NCI-H345 treated with DMSO at 0.1 percent for 48 hours (cell line): ENCODE measurements around the gene ACCSL.

ENCODE experiments used
- DNase-seq: peaks from one replicate; lab custom pipeline; 2025; ENCODE audit not compliant: unreplicated experiment; lab: John Stamatoyannopoulos, UW

Gene ACCSL

DNA sequence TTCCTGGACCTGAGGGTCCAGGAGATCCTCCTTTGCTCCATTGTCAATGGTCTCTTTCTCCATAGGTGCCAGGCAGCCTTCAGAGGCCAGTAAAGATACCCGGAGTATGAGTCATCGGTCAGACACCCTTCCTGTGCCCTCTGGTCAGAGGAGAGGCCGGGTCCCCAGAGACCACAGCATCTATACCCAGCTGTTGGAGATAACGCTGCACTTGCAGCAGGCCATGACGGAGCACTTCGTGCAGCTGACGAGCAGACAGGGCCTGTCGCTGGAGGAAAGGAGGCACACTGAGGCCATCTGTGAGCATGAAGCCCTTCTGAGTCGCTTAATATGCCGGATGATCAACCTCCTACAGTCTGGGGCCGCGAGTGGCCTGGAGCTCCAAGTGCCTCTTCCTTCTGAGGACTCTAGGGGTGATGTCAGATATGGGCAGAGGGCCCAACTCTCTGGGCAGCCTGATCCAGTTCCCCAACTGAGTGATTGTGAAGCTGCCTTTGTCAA is at the start of gene ACCSL:
Gene ACCSL, plus strand, starts transcription at position 51 of the 501 bp plus-strand sequence. Its CDS starts 56 bp downstream, at position 107.
- DNase-seq: no peak

GRCh38 chr11:43998308-43998707 is 49.5 kb upstream of the ACCSL start:
- no peak for DNase-seq

GRCh38 chr11:44000731-44001130 is 47.0 kb upstream of the ACCSL start:
- no peak for DNase-seq

- DNase-seq: no peak
These were observed 45.3 kb upstream of the ACCSL start for GRCh38 chr11:44002191-44003093.

GRCh38 chr11:44003736-44004451 is 43.9 kb upstream of the ACCSL start:
- no peak for DNase-seq

DNA sequence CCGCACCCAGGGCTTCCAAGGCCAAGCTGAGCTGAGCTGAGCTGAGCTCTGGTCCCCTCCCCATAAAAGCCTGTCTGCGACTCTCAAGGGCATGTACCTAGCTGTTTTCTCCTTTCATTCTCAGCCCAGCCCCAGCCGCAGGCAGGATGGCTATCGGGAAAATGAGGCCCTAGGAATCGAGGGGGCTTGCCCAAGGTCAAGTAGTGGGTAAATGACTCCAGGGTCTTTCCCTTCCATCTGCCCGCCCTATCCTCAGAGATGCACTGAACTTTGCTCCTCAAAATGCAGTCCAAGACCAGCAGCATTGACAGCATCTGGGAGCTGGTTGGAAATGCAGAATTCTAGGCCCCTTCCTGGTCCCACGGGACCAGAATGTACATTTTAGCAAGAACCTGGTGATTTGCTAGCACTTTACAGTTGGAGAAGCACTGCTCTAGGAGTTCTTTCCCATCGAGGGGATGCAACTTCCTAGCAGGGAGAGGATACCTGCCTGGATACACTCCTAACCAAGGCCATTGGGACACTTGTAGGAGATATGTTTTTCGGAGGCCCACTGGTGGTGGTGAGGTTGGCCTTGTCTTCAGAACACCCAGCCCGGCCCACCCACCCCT is 43.2 kb upstream of the ACCSL start:
- DNase-seq: no peak

GRCh38 chr11:44005063-44005701 is 42.6 kb upstream of the ACCSL start:
- DNase-seq: no peak

DNA sequence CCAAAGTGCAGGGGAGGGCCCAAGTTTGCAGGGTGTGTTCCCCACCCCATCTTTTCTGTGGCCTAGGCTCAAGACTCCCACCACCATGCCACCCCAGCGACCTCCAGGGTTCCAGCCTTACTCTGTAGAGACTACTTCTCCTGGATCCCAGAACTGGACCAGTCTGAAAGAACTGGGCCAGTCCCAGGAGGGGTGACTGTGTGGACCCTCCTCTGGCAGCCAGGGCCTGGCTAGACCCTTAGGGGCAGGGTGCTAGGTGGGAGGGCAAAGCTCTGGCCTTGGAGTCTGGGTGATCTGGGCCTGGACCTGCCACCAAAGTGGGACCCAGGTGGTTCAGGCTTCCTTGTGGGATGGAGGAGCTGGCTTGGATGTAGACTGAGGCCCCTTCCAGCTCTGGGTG is 41.8 kb upstream of the ACCSL start:
- no peak for DNase-seq

DNA sequence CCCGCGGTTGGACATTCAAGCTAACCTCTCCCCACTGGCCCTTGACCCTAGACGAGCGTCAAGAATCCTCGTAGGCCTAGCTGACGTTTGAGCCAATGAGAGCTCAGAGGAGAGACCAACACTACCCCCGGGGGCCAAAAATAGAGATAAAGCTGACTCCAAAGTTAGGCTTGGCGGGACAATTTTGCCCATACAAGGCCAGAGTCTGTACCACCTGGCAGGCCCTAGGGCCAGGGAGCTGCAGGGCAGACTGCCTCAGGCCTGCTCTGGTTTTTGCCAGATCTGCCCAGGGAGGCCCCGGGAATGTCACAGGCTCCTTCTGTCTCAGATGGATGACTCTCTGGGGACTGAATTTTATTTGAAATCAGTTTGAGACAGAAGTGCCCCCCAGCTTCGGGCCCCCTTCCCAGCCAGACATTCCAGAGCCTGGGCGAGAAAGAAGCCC is 40.8 kb upstream of the ACCSL start:
- DNase-seq: no peak

- no peak for DNase-seq
These were observed 40.2 kb upstream of the ACCSL start for GRCh38 chr11:44007481-44008087.

DNA sequence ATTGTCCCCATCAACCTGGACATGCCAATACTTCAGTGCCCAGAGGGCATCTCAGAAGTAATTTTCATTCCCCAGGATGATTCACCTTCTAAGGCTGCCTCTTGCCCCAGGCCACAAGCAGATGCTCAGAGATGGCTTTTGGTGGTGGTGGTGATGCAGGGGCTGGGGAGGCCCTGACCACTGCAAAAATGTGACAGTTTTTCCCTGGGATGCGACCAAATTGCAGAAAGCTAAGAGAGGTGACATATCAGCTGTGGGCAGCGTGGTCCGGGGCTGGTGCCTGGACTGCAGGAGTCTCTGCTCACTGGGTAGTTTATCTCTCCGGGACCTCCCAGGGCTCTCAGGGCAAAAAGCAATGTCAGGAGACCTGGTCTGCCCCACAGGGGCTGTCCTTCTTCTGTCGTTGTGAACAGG is 39.7 kb upstream of the ACCSL start:
- no peak for DNase-seq

DNA sequence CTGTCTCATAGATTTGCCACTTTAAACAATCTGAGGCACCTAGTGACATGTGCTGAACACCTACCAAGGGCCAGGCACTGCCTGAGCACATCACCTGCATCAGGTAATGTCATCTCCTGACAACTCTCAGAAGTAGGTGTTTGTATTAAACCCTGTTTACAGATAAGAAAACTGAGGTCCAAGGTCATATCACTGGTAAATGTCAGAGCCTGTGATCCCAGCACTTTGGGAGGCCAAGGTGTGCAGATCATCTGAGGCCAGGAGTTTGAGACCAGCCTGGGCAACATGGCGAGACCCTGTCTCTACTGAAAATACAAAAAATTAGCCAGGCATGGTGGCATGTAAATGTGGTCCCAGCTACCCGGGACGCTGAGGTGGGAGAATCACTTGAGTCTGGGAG is 39.1 kb upstream of the ACCSL start:
- no peak for DNase-seq

GRCh38 chr11:44010789-44011251 is 37.0 kb upstream of the ACCSL start:
- no peak for DNase-seq

DNA sequence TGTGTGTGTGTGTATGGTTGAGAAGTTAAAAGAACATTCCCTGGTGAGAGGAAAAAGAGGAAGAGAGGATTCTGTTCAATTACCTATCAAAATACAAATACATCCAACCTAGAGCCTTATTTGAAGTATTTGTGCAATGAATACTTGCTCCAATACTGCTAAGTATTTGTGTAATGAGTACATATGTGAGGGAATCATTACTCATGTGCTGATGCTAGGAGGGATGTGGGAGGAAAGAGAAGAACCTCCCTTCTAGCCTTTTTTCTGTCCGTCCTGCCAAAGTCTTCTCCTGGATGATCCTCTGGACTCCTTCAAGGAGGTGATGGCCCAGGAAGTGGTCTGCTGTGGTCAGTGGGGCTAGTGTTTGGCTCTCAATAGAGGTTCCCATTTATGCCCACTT is 36.0 kb upstream of the ACCSL start:
- no peak for DNase-seq

DNA sequence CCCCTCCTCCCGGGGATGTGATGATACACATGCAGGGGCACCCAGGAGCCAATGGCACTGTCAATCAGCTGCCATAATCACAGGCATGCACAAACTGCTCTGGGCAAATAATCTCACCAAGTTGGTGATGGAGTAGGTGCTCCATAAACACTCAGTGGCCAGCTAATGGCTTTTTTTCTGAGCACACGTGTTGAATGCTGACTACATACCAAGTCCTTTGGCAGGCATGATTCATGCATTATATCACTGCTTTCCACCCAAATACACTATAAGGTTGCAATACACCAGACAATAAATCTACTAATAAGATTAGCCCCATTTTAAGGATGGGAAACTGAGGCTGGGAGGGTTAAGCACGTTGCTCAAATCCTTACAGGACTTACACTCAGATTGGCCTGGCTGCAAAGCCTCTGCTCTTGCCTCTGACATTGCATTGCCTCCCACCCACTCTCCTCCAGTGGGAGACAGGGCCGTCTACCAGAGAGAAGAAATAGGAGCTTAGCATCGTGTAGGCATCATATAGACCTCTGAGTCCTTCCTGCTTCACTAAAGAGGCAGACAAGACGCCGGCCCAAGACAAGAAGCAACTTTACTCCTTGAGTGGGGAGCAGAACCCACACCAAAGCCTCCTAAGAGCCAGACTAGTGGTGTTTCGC is 32.7 kb upstream of the ACCSL start:
- no peak for DNase-seq

DNA sequence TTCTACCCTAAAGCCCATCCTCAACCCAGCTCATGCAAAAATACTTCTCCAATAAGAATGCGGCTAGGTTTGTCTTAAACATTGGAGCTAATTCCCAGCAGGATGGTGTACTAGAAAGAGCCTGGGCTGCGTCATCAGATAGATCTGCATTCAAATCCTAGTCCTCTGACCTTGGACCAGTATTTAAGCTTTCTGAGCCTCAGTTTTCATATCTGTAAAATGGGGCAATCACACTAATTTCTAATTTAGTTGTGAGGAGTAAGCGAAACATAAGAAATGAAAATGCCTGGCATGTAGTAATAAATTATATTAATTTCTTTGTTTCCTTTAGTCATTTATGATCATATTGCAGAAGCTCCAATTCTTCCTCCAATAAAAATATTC is 32.2 kb upstream of the ACCSL start:
- no peak for DNase-seq

DNA sequence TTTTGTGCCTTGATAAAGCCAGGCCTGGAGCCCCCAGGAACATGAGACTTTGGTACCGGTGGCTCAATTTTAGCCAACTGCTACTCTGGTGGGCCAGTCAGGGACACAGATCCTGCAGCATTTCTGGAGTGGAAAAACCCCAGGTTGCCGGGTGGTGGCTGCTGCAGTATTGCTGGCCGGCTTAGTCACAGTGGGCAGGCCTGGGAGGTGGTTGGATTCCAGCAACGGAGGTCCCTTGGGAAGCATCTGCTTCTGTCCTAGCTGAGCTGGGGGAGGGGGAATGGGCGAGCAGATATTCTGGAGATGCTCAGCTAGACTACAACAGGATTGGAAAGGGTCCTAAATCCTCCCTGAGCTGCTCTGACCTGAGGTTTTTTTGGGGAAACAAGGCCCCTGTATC is 31.6 kb upstream of the ACCSL start:
- DNase-seq: no peak

DNA sequence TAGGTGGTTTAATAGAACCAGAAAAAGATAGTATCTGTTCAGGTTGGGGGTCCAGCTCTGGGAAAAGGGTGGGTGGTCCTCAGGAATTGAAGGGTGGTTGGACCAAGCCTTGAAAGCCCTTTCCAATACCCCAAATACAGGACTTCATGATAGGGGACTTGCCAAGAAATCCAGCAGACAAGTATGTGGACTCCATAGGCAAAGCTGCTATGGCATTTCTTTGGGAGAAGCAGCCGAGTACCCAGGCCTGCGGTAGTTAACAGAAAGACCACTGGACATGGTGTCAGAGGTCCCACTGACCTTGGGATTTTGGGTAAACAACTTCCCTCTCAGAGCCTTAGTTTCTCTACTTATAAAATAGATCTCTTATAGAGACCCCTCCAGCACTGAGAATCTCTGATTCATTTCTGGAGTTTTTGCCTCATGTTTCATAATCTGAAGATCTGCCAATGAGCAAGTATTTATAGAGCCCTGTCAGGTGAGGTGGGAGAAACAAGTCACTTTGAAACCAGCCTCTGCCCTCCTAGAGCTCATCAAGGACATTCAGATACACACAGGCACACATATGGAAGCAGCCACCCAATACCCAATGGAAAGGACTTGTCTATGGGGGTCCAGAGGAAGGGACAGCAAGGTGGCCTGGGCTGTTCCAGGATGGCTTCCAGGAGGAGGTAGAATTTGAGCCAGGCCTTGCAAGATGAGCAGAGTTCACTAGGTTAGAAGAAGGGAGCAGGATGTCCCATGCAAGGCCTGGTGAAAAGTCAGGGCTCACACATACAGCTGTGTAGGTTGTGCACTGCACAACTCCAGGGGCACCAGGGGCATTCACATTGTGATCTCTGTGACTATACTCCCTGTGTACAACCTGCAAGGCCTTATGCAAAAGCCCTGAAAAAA is 31.0 kb upstream of the ACCSL start:
- DNase-seq: no peak
